ENCODE measurements around the gene ORAI3. TPM values are rescaled to one million over a fixed set of nuclear protein-coding genes. Genes with fewer than 3 reads are reported as not detected.

ORAI3 gene
- total RNA-seq, 1 experiment from 2014 or later, result 9.0 TPM

DNA sequence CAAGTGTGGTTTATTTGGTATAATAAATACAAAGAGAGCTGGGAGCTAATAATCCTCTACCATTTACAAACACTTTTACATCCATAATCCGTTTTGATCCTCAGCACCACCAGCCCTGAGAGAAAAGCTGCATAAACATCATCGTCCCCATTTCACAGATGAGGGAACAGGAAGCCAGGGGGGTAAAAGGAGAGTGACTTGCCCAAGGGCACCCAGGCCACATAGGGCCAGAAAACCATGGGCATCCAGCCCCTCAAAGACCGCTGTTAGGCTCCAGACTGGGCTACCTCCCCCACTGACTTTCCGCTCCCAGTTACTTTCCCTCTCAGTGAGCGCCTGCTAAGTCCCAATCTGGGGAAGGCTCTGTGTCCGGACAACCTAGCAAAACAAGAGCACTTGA, 54.9 kb downstream of the ORAI3 start:
- Histone ChIP-seq H3K4me3 (replicated peaks in 1 of 2; ENCODE audit: low read depth in 1 of 2, low read length in 2 of 2) (no peak overlapping the region), H3K4me1 (ENCODE audit: control insufficient read depth in 1 of 2, insufficient read depth in 2 of 2, low read length in 2 of 2) (peaks cover 6 to 19% of the 10 kb centered on the region in 2 experiments; a peak in 3 of 4 replicates)
- POLR2A ChIA-PET, result no interaction called here

More for the DNA sequence above, 54.9 kb downstream of the ORAI3 start:
- no TSS peak for BruUV-seq (replicated peaks)
- intact Hi-C loops (cut with micrococcal nuclease), result no loop called here
- no peaks in the 10 kb centered on the region for H3K9me2 ChIP-seq (ENCODE audit: insufficient read depth)
- H3K79me2 ChIP-seq (ENCODE audit: insufficient read depth, low read length), result no peaks in the 10 kb centered on the region
- TF ChIP-seq CBX3 (IDR thresholded peaks at IDR 0.05; ENCODE audit: low read depth) (no peak), MAX (IDR thresholded peaks at IDR 0.05) (no peak), YY1 (IDR thresholded peaks at IDR 0.05; ENCODE audit: extremely low read depth, insufficient replicate concordance, low read depth, low read length) (no peak), ELF1 (IDR thresholded peaks at IDR 0.05; ENCODE audit: borderline replicate concordance, low read depth) (no peak), EZH2phosphoT487 (IDR thresholded peaks at IDR 0.05; ENCODE audit: borderline replicate concordance) (no peak), FOSL1 (IDR thresholded peaks at IDR 0.05; ENCODE audit: low read depth) (no peak), JUND (IDR thresholded peaks at IDR 0.05) (no peak), RAD21 (IDR thresholded peaks at IDR 0.05; ENCODE audit: low read depth) (no peak), TCF7L2 (IDR thresholded peaks at IDR 0.05; ENCODE audit: borderline replicate concordance, extremely low read depth, insufficient read depth, insufficient read length) (no peak), ATF3 (IDR thresholded peaks at IDR 0.05) (no peak), POLR2AphosphoS5 (IDR thresholded peaks at IDR 0.05; ENCODE audit: low read depth, low read length) (no peak), CEBPB (IDR thresholded peaks at IDR 0.05; ENCODE audit: low read depth) (no peak), ZFX (IDR thresholded peaks at IDR 0.05) (no peak), SRF (IDR thresholded peaks at IDR 0.05; ENCODE audit: low read depth) (no peak), REST (IDR thresholded peaks at IDR 0.05; ENCODE audit: low read depth) (no peak), SP1 (IDR thresholded peaks at IDR 0.05; ENCODE audit: low read depth) (no peak), SIN3A (IDR thresholded peaks at IDR 0.05; ENCODE audit: low read depth) (no peak), POLR2A (IDR thresholded peaks at IDR 0.05; ENCODE audit: borderline replicate concordance, extremely low read depth, insufficient read depth, insufficient read length) (no peak)
- TF ChIP-seq, protein P1, sequence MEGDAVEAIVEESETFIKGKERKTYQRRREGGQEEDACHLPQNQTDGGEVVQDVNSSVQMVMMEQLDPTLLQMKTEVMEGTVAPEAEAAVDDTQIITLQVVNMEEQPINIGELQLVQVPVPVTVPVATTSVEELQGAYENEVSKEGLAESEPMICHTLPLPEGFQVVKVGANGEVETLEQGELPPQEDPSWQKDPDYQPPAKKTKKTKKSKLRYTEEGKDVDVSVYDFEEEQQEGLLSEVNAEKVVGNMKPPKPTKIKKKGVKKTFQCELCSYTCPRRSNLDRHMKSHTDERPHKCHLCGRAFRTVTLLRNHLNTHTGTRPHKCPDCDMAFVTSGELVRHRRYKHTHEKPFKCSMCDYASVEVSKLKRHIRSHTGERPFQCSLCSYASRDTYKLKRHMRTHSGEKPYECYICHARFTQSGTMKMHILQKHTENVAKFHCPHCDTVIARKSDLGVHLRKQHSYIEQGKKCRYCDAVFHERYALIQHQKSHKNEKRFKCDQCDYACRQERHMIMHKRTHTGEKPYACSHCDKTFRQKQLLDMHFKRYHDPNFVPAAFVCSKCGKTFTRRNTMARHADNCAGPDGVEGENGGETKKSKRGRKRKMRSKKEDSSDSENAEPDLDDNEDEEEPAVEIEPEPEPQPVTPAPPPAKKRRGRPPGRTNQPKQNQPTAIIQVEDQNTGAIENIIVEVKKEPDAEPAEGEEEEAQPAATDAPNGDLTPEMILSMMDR (IDR thresholded peaks at IDR 0.05 in 2 of 3, conservative IDR thresholded peaks at IDR 0.05 in 1 of 3; ENCODE audit: borderline replicate concordance in 1 of 3, insufficient read depth in 1 of 3, low read depth in 2 of 3, low read length in 2 of 3), result no peak
- ATAC-seq (no peak), DNase-seq (ENCODE audit: low read depth, low spot score) (no peak)
- CTCF ChIA-PET, result interaction anchor here (1.0 kb wide), 1 partner anchor 19 kb away, joined by 3 read pairs; the partner anchor contains the start of gene HSD3B7
- no peak overlapping the region for H2AFZ ChIP-seq (ENCODE audit: low read depth, low read length, poor library complexity, severe bottlenecking)
- no peaks in the 10 kb centered on the region for H3K27me3 ChIP-seq (ENCODE audit: insufficient read depth, low read length)
- RAD21 ChIA-PET (ENCODE audit: low non-redundant PET in 1 of 2, low total read pairs in 2 of 2, uncharacterized antibody in 2 of 2, unreplicated experiment in 2 of 2), result no interaction called here
- H4K20me1 ChIP-seq (ENCODE audit: insufficient read depth), result no peaks in the 10 kb centered on the region
- no peak overlapping the region for H3K9ac ChIP-seq (ENCODE audit: low read length)
- no peaks in the 10 kb centered on the region for H3K36me3 ChIP-seq (ENCODE audit: control insufficient read depth in 1 of 2, insufficient read depth in 2 of 2, low read length in 2 of 2)
- no peaks in the 10 kb centered on the region for H3K9me3 ChIP-seq (ENCODE audit: control insufficient read depth in 1 of 2, insufficient read depth in 1 of 2, low read depth in 1 of 2, low read length in 2 of 2)
- H3K4me2 ChIP-seq (ENCODE audit: low read length), result no peak overlapping the region
- no peak overlapping the region for H3K27ac ChIP-seq (ENCODE audit: low read depth, low read length)
